ENCODE measurements around the gene LMAN2. TPM values are rescaled to one million over a fixed set of nuclear protein-coding genes. Genes with fewer than 3 reads are reported as not detected.

LMAN2 gene
- total RNA-seq, 1 donor from 2014 or later = 229 TPM

DNA sequence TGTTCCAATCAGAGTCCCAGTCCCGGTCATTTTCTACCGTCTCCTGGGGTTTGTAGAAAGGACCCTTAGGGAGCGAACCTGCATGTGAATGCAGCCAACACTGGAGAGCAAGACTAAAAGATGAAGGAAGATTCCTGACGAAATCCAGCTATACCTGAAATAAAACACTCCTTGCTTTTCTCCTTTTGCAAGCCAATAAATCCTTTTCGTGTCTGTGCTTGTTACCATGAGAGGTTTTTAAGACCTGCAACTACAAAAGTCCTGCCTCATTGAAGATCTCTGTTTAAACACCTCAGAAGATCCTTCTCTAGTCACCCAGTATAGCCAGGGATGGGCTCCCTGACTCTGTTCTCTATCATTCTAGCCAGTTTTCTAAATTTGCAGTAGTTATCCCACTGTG is 22.7 kb upstream of the LMAN2 start:
- Histone ChIP-seq H3K9me3 (no peaks in the 10 kb centered on the region), H3K36me3 (no peaks in the 10 kb centered on the region), H3K4me3 (no peak overlapping the region), H3K27me3 (no peaks in the 10 kb centered on the region), H3K27ac (no peak overlapping the region), H3K4me1 (no peaks in the 10 kb centered on the region)
- no peak for DNase-seq (ENCODE audit: low spot score in 2 of 2)
- intact Hi-C loops (cut with DNase I) = no loop called here
- no peak for TF ChIP-seq CTCF (IDR thresholded peaks at IDR 0.05)

DNA sequence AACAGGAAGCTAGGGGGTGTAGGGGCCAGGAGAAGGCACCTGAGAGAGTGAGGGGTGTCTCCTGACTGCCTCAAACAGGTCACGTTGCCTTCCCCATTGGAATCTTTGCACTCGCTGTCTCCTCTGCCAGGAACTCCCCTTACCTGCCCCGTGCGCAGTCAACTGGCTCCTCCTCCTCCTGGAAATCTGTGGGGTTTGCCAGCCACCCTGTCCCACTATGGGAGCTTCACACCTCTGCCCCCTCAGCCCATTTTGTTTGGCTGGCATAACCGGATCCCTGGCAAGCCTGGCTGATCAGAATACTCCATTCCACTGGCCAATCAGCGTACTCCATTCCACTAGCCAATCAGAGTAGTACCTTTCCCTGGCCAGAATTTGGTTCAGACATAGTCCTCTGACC is 22.3 kb upstream of the LMAN2 start:
- Histone ChIP-seq H3K4me1 (no peaks in the 10 kb centered on the region), H3K27me3 (no peaks in the 10 kb centered on the region), H3K9me3 (no peaks in the 10 kb centered on the region), H3K36me3 (no peaks in the 10 kb centered on the region), H3K27ac (no peak overlapping the region), H3K4me3 (no peak overlapping the region)
- no peak for DNase-seq (ENCODE audit: low spot score in 2 of 2)
- no peak for TF ChIP-seq CTCF (IDR thresholded peaks at IDR 0.05)
- intact Hi-C loops (cut with DNase I) = no loop called here

DNA sequence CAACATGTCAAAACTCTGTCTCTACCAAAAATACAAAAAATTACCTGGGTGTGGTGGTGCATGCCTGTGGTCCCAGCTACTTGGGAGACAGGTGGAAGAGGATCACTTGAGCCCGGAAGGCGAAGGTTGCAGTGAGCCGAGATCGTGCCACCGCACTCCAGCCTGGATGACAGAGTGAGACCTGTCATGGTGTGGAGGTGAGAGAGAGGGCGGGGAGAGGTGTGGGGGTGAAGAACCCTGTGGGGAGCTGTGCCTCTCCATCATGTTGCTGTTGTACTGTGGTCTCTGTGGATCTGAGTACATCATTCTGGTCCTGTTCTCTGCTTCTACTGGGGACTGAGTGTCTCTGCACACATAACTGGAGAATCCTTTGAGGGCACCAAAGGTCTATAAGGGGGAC is 21.4 kb upstream of the LMAN2 start:
- DNase-seq (ENCODE audit: low spot score in 2 of 2) = no peak
- no peak for TF ChIP-seq CTCF (IDR thresholded peaks at IDR 0.05)
- intact Hi-C loops (cut with DNase I) = no loop called here

DNA sequence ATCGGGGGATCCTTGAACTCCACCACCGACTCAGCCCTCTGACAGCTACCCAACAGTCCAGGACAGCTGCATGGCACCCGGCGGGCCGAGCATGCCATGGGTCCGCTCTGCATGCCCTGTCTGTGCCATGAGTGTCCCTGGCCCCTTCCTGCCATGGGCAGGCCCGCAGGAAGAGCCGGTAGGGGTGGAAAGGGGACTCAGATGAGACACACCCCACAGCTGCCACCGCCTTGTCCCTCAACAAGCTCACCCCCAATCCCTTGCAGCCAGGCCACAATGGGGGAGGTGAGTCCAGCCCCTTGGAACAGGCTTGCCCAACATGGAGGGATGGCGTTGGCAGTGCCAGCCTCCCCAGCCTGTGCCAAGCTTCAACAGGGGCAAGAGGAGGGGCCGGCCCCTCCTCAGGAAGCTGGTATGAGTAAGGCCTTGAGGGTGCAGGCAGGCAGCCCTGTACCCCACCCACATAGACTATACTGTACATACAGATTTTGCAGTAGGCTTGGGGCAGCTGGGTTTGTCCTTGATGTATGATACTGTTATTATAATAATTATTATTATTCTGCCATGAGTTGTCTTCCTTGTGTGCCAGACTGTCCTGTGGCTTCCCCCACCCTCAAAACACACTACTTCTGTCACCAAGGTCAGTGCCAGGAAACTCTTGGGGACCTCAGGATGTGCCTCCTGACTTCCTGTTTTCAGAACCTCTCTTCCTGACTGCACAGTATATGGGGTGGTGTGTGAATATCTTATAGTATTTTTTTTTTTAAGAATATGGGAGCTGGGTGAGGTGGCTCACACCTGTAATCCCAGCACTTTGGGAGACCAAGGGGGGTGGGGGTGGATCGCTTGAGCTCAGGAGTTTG is 20.8 kb upstream of the LMAN2 start:
- no peak for TF ChIP-seq CTCF (IDR thresholded peaks at IDR 0.05)
- Histone ChIP-seq H3K9me3 (no peaks in the 10 kb centered on the region), H3K27ac (no peak overlapping the region), H3K4me1 (peaks cover 3 to 4% of the 10 kb centered on the region in 2 donors), H3K4me3 (no peak overlapping the region), H3K36me3 (no peaks in the 10 kb centered on the region), H3K27me3 (no peaks in the 10 kb centered on the region)
- intact Hi-C loops (cut with DNase I) = no loop called here
- DNase-seq (ENCODE audit: low spot score in 2 of 2) = no peak

More for the DNA sequence above, 21.4 kb upstream of the LMAN2 start:
- no peaks in the 10 kb centered on the region for H3K27me3 ChIP-seq
- no peaks in the 10 kb centered on the region for H3K36me3 ChIP-seq
- H3K9me3 ChIP-seq = no peaks in the 10 kb centered on the region
- H3K4me1 ChIP-seq = no peaks in the 10 kb centered on the region
- no peak overlapping the region for H3K4me3 ChIP-seq
- H3K27ac ChIP-seq = no peak overlapping the region

DNA sequence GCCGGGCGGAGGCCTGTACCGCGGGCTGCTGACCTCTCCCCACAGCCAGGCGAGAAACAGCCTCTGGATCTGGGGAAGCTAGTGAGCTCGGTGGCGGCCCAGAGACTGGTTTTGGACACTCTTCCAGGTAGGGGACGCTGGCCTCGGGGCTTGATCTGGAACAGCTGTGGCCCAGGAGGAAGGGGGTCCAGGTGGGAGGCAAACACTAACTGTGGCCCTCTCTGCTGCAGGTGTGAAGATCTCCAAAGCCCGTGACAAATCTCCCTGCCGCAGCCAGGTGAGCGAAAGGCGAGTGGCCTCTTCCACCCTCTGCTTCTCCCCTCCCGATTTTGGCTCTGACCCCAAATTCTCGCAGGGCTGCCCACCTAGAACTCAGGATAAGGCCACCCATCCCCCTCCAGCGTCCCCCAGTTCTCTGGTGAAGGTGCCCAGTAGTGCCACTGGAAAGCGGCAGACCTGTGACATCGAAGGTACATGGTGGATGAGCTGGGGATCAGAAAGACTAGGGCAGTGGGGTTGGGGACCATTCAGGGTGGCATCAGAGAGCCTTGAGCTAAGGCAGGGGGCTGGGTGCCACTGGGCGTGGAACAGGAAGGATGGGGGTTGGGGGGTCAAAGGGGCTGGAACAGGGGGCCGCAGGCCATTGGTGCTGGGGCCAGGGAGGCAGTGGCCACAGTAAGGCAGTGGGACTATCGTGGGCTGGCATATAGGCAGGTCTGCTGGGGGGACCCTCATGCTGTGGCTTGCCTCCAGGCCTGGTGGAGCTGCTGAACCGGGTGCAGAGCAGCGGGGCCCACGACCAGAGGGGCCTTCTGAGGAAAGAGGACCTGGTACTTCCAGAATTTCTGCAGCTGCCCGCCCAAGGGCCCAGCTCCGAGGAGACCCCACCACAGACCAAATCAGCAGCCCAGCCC is 19.9 kb upstream of the LMAN2 start:
- no peak for TF ChIP-seq CTCF (IDR thresholded peaks at IDR 0.05)
- no peaks in the 10 kb centered on the region for H3K9me3 ChIP-seq
- no peak overlapping the region for H3K27ac ChIP-seq
- peak overlapping the region; percentile 29 to 46 for H3K4me3 ChIP-seq
- intact Hi-C loops (cut with DNase I) = no loop called here
- H3K27me3 ChIP-seq = no peaks in the 10 kb centered on the region
- no peaks in the 10 kb centered on the region for H3K36me3 ChIP-seq
- no peak for DNase-seq (ENCODE audit: low spot score in 2 of 2)
- peaks cover 4 to 5% of the 10 kb centered on the region in 2 donors for H3K4me1 ChIP-seq

Data from ascending aorta (tissue), 2 donors.